ENCODE measurements around the gene DNAAF8.
"Not testable (repeated sequence)": the region's sequence is repeated elsewhere in the genome, so short reads cannot be mapped to it uniquely, and the experiment has no call there.

The DNAAF8 gene

GRCh38 chr16:4780235-4780634 is 45.9 kb downstream of the DNAAF8 start:
- DNase-seq (ENCODE audit: low read depth, low spot score): no peak

- DNase-seq (ENCODE audit: low read depth, low spot score): no peak
Observed at GRCh38 chr16:4783251-4783950, 49.1 kb downstream of the DNAAF8 start.

GRCh38 chr16:4783951-4784336 is 49.6 kb downstream of the DNAAF8 start:
- no peak for DNase-seq (ENCODE audit: low read depth, low spot score)

GRCh38 chr16:4784444-4784987 is 50.2 kb downstream of the DNAAF8 start:
- not testable (repeated sequence) for DNase-seq (ENCODE audit: low read depth, low spot score)

GRCh38 chr16:4785758-4786433 is 51.6 kb downstream of the DNAAF8 start:
- DNase-seq (ENCODE audit: low read depth, low spot score): no peak

GRCh38 chr16:4787068-4787467 is 52.7 kb downstream of the DNAAF8 start:
- no peak for DNase-seq (ENCODE audit: low read depth, low spot score)

GRCh38 chr16:4787627-4788482 is 53.5 kb downstream of the DNAAF8 start, which contains the start of gene SEPTIN12:
SEPTIN12 (minus strand) TSS chr16:4788345; CDS start chr16:4787645, 700 bp downstream.
- DNase-seq (ENCODE audit: low read depth, low spot score): peak; percentile 38

- DNase-seq (ENCODE audit: low read depth, low spot score): no peak
Observed at GRCh38 chr16:4788489-4788889, 54.2 kb downstream of the DNAAF8 start.

- no peak for DNase-seq (ENCODE audit: low read depth, low spot score)
Observed at GRCh38 chr16:4788910-4789309, 54.6 kb downstream of the DNAAF8 start.

- DNase-seq (ENCODE audit: low read depth, low spot score): no peak
Observed at GRCh38 chr16:4790261-4790660, 55.9 kb downstream of the DNAAF8 start.

- no peak for DNase-seq (ENCODE audit: low read depth, low spot score)
Observed at GRCh38 chr16:4790871-4791270, 56.5 kb downstream of the DNAAF8 start.

GRCh38 chr16:4792951-4793513 is 58.7 kb downstream of the DNAAF8 start:
- DNase-seq (ENCODE audit: low read depth, low spot score): no peak

- DNase-seq (ENCODE audit: low read depth, low spot score): no peak
Observed at GRCh38 chr16:4795181-4795827, 61.0 kb downstream of the DNAAF8 start, which contains the start of gene SMIM22. SMIM22 (plus strand) TSS chr16:4795369; CDS start chr16:4795735, 366 bp downstream.

GRCh38 chr16:4795828-4796572 is 61.7 kb downstream of the DNAAF8 start:
- no peak for DNase-seq (ENCODE audit: low read depth, low spot score)

GRCh38 chr16:4796982-4797804 is 62.9 kb downstream of the DNAAF8 start:
- no peak for DNase-seq (ENCODE audit: low read depth, low spot score)

GRCh38 chr16:4797805-4798252 is 63.5 kb downstream of the DNAAF8 start:
- DNase-seq (ENCODE audit: low read depth, low spot score): no peak

- DNase-seq (ENCODE audit: low read depth, low spot score): no peak
Observed at GRCh38 chr16:4798456-4798855, 64.1 kb downstream of the DNAAF8 start.
